OCI-LY7 (cell line): ENCODE results near the gene MUC6. TPM values are rescaled to one million over a fixed set of nuclear protein-coding genes. Genes with fewer than 3 reads are reported as not detected.

Experiments used
- BruUV-seq: library from RNA; stranded (reverse); fragments of 400-500 nt; replicated peaks from 2 replicates; lab custom pipeline; 2021; lab: Mats Ljungman, UMichigan
- CTCF ChIA-PET: fragments of 300-600 bp; sonication (Branson Sonifier 250); formaldehyde crosslinking; loops from one replicate; lab custom pipeline; 2022; ENCODE audit warnings: antibody characterized with exemption; ENCODE audit not compliant: unreplicated experiment; lab: Charles Lee
- POLR2A ChIA-PET: fragments of 300-600 bp; sonication (Branson Sonifier 250); formaldehyde crosslinking; loops from one replicate; lab custom pipeline; 2022; ENCODE audit warnings: antibody characterized with exemption; lab: Charles Lee
- DNase-seq: peaks from one replicate; pipeline ENCODE4 v3.0.0-alpha.2; 2015; ENCODE audit warnings: low spot score
- H2AFZ ChIP-seq: fragments of 200-600 bp; sonication (generic), shearing (Covaris generic); 2 replicates; pipeline ENCODE4 v1.6.1; 2014; ENCODE audit warnings: mild to moderate bottlenecking, antibody characterized with exemption, low read length, moderate library complexity
- H3K27ac ChIP-seq: fragments of 200-600 bp; sonication (generic); 2 replicates; pipeline ENCODE4 v1.5.1; 2014; ENCODE audit warnings: mixed run types, low read depth, mild to moderate bottlenecking, moderate library complexity, low read length, inconsistent platforms; ENCODE audit not compliant: poor library complexity, severe bottlenecking
- H3K36me3 ChIP-seq: fragments of 200-600 bp; sonication (generic); 2 replicates; pipeline ENCODE4 v1.6.1; 2014; ENCODE audit warnings: mild to moderate bottlenecking, antibody characterized with exemption, low read length, moderate library complexity, mixed read lengths; ENCODE audit not compliant: insufficient read depth
- H3K4me1 ChIP-seq: fragments of 200-600 bp; sonication (generic); 2 replicates; pipeline ENCODE4 v1.5.1; 2014; ENCODE audit warnings: mild to moderate bottlenecking, low read length; ENCODE audit not compliant: insufficient read depth, poor library complexity, severe bottlenecking
- H3K4me2 ChIP-seq: fragments of 200-600 bp; sonication (generic); 2 replicates; pipeline ENCODE4 v1.6.1; 2014; ENCODE audit warnings: mild to moderate bottlenecking, low read length
- H3K4me3 ChIP-seq: fragments of 200-600 bp; sonication (generic); 2 replicates; pipeline ENCODE4 v1.5.1; 2014; ENCODE audit warnings: mild to moderate bottlenecking, low read depth, low read length; ENCODE audit not compliant: poor library complexity, severe bottlenecking
- H3K79me2 ChIP-seq: fragments of 200-600 bp; sonication (generic); 2 replicates; pipeline ENCODE4 v1.6.1; 2016; ENCODE audit warnings: low read depth, mild to moderate bottlenecking, low read length, moderate library complexity, mixed read lengths; ENCODE audit not compliant: insufficient read depth
- H3K9me2 ChIP-seq: fragments of 200-600 bp; sonication (generic); 2 replicates; pipeline ENCODE4 v1.6.1; 2016; ENCODE audit warnings: mild to moderate bottlenecking, low read length, mixed read lengths; ENCODE audit not compliant: insufficient read depth
- H3K9me3 ChIP-seq: fragments of 200-600 bp; sonication (generic); 2 replicates; pipeline ENCODE4 v1.6.1; 2014; ENCODE audit warnings: mild to moderate bottlenecking, mixed run types, low read length, mixed read lengths
- H4K20me1 ChIP-seq: fragments of 200-600 bp; sonication (generic); 2 replicates; pipeline ENCODE4 v1.6.1; 2014; ENCODE audit warnings: mild to moderate bottlenecking, antibody characterized with exemption, low read length, moderate library complexity, mixed read lengths; ENCODE audit not compliant: insufficient read depth
- CTCF ChIP-seq: fragments of 200-600 bp; sonication (generic); conservative IDR thresholded peaks from 2 replicates; pipeline ENCODE4 v1.5.1; 2014; ENCODE audit warnings: mild to moderate bottlenecking, antibody characterized with exemption, low read length, moderate library complexity, mixed read lengths
- EZH2phosphoT487 ChIP-seq: fragments of 200-600 bp; sonication (generic); IDR thresholded peaks from 2 replicates; pipeline ENCODE4 v1.6.1; 2018; ENCODE audit warnings: low read depth, borderline replicate concordance, mild to moderate bottlenecking, mixed run types, antibody characterized with exemption, low read length, moderate library complexity, mixed read lengths
- intact Hi-C: fragments of 100-400 bp; cut with micrococcal nuclease; formaldehyde crosslinking; loops from one replicate; pipeline ENCODE4 v1.10.0; 2022; ENCODE audit not compliant: unreplicated experiment
- total RNA-seq, 2 experiments: library from RNA; depleted of rRNA in 1 of 2; stranded (reverse); fragments of >200 nt in 1 of 2; shearing (Covaris generic) in 1 of 2; gene quantifications; 2 replicates each; pipeline ENCODE4 v1.2.3, GENCODE V29; 2014 to 2022

MUC6 gene
- total RNA-seq, 2 experiments from 2014 or later = not detected

GRCh38 chr11:1033016-1033798 is 3.3 kb downstream of the MUC6 start:
- no peaks in the 10 kb centered on the region for H3K9me2 ChIP-seq
- no peak overlapping the region for H3K27ac ChIP-seq
- no peaks in the 10 kb centered on the region for H3K9me3 ChIP-seq
- no peaks in the 10 kb centered on the region for H3K79me2 ChIP-seq
- H2AFZ ChIP-seq = no peak overlapping the region
- no peak overlapping the region for H3K4me2 ChIP-seq
- no peaks in the 10 kb centered on the region for H4K20me1 ChIP-seq
- no peak overlapping the region for H3K4me3 ChIP-seq
- no peaks in the 10 kb centered on the region for H3K36me3 ChIP-seq
- TF ChIP-seq CTCF = no peak
- no peak for TF ChIP-seq EZH2phosphoT487
- ChIA-PET POLR2A (no interaction called here), CTCF (no interaction called here)
- intact Hi-C loops = no loop called here
- BruUV-seq = no TSS peak
- no peak for DNase-seq
- no peaks in the 10 kb centered on the region for H3K4me1 ChIP-seq

- Histone ChIP-seq H4K20me1 (no peaks in the 10 kb centered on the region), H3K36me3 (no peaks in the 10 kb centered on the region), H3K27ac (no peak overlapping the region), H3K9me3 (no peaks in the 10 kb centered on the region), H2AFZ (no peak overlapping the region), H3K4me3 (no peak overlapping the region), H3K4me2 (no peak overlapping the region), H3K9me2 (no peaks in the 10 kb centered on the region), H3K79me2 (no peaks in the 10 kb centered on the region), H3K4me1 (no peaks in the 10 kb centered on the region)
- BruUV-seq = no TSS peak
- POLR2A ChIA-PET = no interaction called here
- CTCF ChIA-PET = no interaction called here
- intact Hi-C loops = no loop called here
- no peak for TF ChIP-seq EZH2phosphoT487
- no peak for TF ChIP-seq CTCF
- DNase-seq = no peak
These were observed 4.1 kb downstream of the MUC6 start for GRCh38 chr11:1032310-1032891.
